GM12878 (cell line): ENCODE results near the gene FAM131B. TPM values are rescaled to one million over a fixed set of nuclear protein-coding genes. Genes with fewer than 3 reads are reported as not detected.

Source experiments
- BACH1 ChIP-seq: fragments of 450-650 bp; IDR thresholded peaks from 2 replicates; pipeline ENCODE4 v1.6.1; 2017; ENCODE audit warnings: mild to moderate bottlenecking, borderline replicate concordance
- CUX1 ChIP-seq: IDR thresholded peaks from 2 replicates; pipeline ENCODE4 v1.6.1; 2012; ENCODE audit warnings: improper control_type of control experiment, low read depth, low read length; ENCODE audit not compliant: insufficient replicate concordance
- GABPA ChIP-seq: IDR thresholded peaks from 2 replicates; pipeline ENCODE4 v1.6.1; 2014; ENCODE audit warnings: antibody characterized with exemption, low read depth, mild to moderate bottlenecking, inconsistent platforms
- MYB ChIP-seq: fragments of 150-350 bp; IDR thresholded peaks from 2 replicates; pipeline ENCODE4 v1.6.1; 2014; ENCODE audit warnings: mild to moderate bottlenecking, low read depth, low read length, borderline replicate concordance
- PKNOX1 ChIP-seq: fragments of 450-650 bp; IDR thresholded peaks from 2 replicates; pipeline ENCODE4 v1.6.1; 2016; ENCODE audit warnings: mild to moderate bottlenecking
- RAD51 ChIP-seq: fragments of 450-650 bp; IDR thresholded peaks from 2 replicates; pipeline ENCODE4 v1.6.1; 2016; ENCODE audit warnings: moderate library complexity, mild to moderate bottlenecking, inconsistent platforms
- RB1 ChIP-seq: fragments of 450-650 bp; formaldehyde crosslinking; IDR thresholded peaks from 2 replicates; pipeline ENCODE4 v1.6.1; 2017; ENCODE audit warnings: mild to moderate bottlenecking, borderline replicate concordance
- RFX5 ChIP-seq: IDR thresholded peaks from 2 replicates; pipeline ENCODE4 v1.6.1; 2011; ENCODE audit warnings: low read depth, low read length, improper control_type of control experiment
- TBL1XR1 ChIP-seq: IDR thresholded peaks from 2 replicates; pipeline ENCODE4 v1.6.1; 2012; ENCODE audit warnings: low read depth, low read length, improper control_type of control experiment
- USF2 ChIP-seq: IDR thresholded peaks from 2 replicates; pipeline ENCODE4 v1.6.1; 2011; ENCODE audit warnings: low read depth, low read length, improper control_type of control experiment, borderline replicate concordance
- YBX1 ChIP-seq: fragments of 450-650 bp; IDR thresholded peaks from 2 replicates; pipeline ENCODE4 v1.6.1; 2016; ENCODE audit warnings: antibody characterized with exemption
- ZBED1 ChIP-seq: IDR thresholded peaks from 2 replicates; pipeline ENCODE4 v1.6.1; 2016; ENCODE audit warnings: borderline replicate concordance
- ZBTB33 ChIP-seq: fragments of 450-650 bp; IDR thresholded peaks from 2 replicates; pipeline ENCODE4 v1.6.1; 2017; ENCODE audit warnings: mild to moderate bottlenecking
- ZNF24 ChIP-seq: fragments of 450-650 bp; IDR thresholded peaks from 2 replicates; pipeline ENCODE4 v1.6.1; 2017; ENCODE audit warnings: antibody characterized with exemption, mild to moderate bottlenecking
- ZNF622 ChIP-seq: fragments of 450-650 bp; IDR thresholded peaks from 2 replicates; pipeline ENCODE4 v1.6.1; 2017; ENCODE audit warnings: mild to moderate bottlenecking, inconsistent platforms
- ZNF687 ChIP-seq: fragments of 450-650 bp; IDR thresholded peaks from 2 replicates; pipeline ENCODE4 v1.6.1; 2017; ENCODE audit warnings: mild to moderate bottlenecking, moderate library complexity
- polyA plus RNA-seq, 11 experiments: library from polyadenylated mRNA; depleted of rRNA in 4 of 11; unstranded in 6 of 11; stranded (reverse) in 5 of 11; fragments of >200 nt; fragmentation: Nextera tagmentation in 4 of 11; fragmentation: Illumina TruSeq in 1 of 11; extraction: Ambion mirVana in 4 of 11; extraction: Trizol in 1 of 11; gene quantifications; 1 replicate in 1 of 11; 2 replicates in 10 of 11; pipeline versions ENCODE4 v1.2.1 to v1.2.3, GENCODE V29; 2011 to 2016; ENCODE audit warnings: inconsistent platforms in 2 of 11, missing spikeins in 2 of 11, low read depth in 1 of 11
- total RNA-seq, 4 experiments: library from RNA; depleted of rRNA in 3 of 4; stranded (reverse); fragments of >200 nt in 3 of 4; fragmentation: Illumina TruSeq in 1 of 4; extraction: Trizol in 1 of 4; gene quantifications; 2 replicates each; pipeline versions ENCODE4 v1.2.1 to v1.2.3, GENCODE V29; 2013 to 2021

Gene FAM131B
- total and polyA plus RNA-seq, 10 of the 15 experiments (the other 5 are each of a cell fraction or from before 2014, with no cell fraction given): 0.03 to 0.05 TPM; not detected in 8

- TF ChIP-seq CUX1: no peak
- no peak for TF ChIP-seq RB1
- no peak for TF ChIP-seq USF2
- TF ChIP-seq ZNF24: no peak
- TF ChIP-seq PKNOX1: no peak
- TF ChIP-seq ZBTB33: peak; percentile 37; the same call in 1 of the 2 replicates
- TF ChIP-seq RAD51: no peak
- TF ChIP-seq BACH1: no peak; the same call in 1 of the 2 replicates
- no peak for TF ChIP-seq GABPA
- no peak for TF ChIP-seq YBX1
- TF ChIP-seq ZBED1: no peak
- no peak for TF ChIP-seq TBL1XR1
- no peak for TF ChIP-seq RFX5
- no peak for TF ChIP-seq ZNF622
- TF ChIP-seq MYB: no peak
- TF ChIP-seq ZNF687: no peak
Measured at GRCh38 chr7:143385891-143386781, 23.6 kb upstream of the FAM131B start (continued).
